HFFc6 (cell line): ENCODE measurements around the gene DAD1. TPM values are rescaled to one million over a fixed set of nuclear protein-coding genes. Genes with fewer than 3 reads are reported as not detected.

Source experiments
- DNase-seq: peaks from one replicate; pipeline ENCODE4 v3.0.0-alpha.2; 2018
- H3K27ac Mint-ChIP-seq: 2 replicates; pipeline ENCODE4 v1.8.0; 2020; ENCODE audit warnings: mild to moderate bottlenecking, mixed read lengths
- H3K27me3 Mint-ChIP-seq: 2 replicates; pipeline ENCODE4 v1.8.0; 2021; ENCODE audit warnings: mild to moderate bottlenecking, moderate library complexity, mixed read lengths; ENCODE audit not compliant: insufficient read depth
- H3K36me3 Mint-ChIP-seq: 2 replicates; pipeline ENCODE4 v1.8.0; 2021; ENCODE audit warnings: low read depth, mixed read lengths
- H3K4me1 Mint-ChIP-seq: 2 replicates; pipeline ENCODE4 v1.8.0; 2020; ENCODE audit warnings: low read depth, mixed read lengths
- H3K4me3 Mint-ChIP-seq: 2 replicates; pipeline ENCODE4 v1.8.0; 2020; ENCODE audit warnings: mild to moderate bottlenecking, moderate library complexity, mixed read lengths
- H3K9me3 Mint-ChIP-seq: 2 replicates; pipeline ENCODE4 v1.8.0; 2020; ENCODE audit warnings: mild to moderate bottlenecking, mixed read lengths
- CTCF ChIP-seq: fragments of 200-600 bp; sonication (generic); IDR thresholded peaks from 2 replicates; pipeline ENCODE4 v1.5.0; 2021; ENCODE audit warnings: antibody characterized with exemption, mild to moderate bottlenecking
- total RNA-seq, 6 experiments: library from RNA; stranded (reverse); fragmentation: NEBNext Ultra II Directional; extraction: Animal tissue kit (Norgen Biotek cat#: 25700); gene quantifications; 2 replicates in 1 of 6; 3 replicates in 5 of 6; pipeline ENCODE4 v1.2.3, GENCODE V29; 2021

Gene DAD1
- total RNA-seq, 6 experiments from 2014 or later, result 292 to 311 (median 302) TPM

- H3K4me3 Mint-ChIP-seq, result no peak overlapping the region
- H3K27ac Mint-ChIP-seq, result peak overlapping the region; percentile 10
- H3K27me3 Mint-ChIP-seq, result no peaks in the 10 kb centered on the region
- H3K4me1 Mint-ChIP-seq, result peaks cover 56% of the 10 kb centered on the region
- peaks cover 29% of the 10 kb centered on the region for H3K36me3 Mint-ChIP-seq
- no peak for DNase-seq
- no peak for TF ChIP-seq CTCF
- no peaks in the 10 kb centered on the region for H3K9me3 Mint-ChIP-seq
Measured at GRCh38 chr14:22583994-22584393, 5.0 kb downstream of the DAD1 start.

GRCh38 chr14:22580625-22581024 lies 8.4 kb downstream of the DAD1 start:
- Mint-ChIP-seq H3K27me3 (no peaks in the 10 kb centered on the region), H3K36me3 (peaks cover 7% of the 10 kb centered on the region), H3K27ac (peak overlapping the region; percentile 38; the same call in 1 of the 2 replicates), H3K9me3 (no peaks in the 10 kb centered on the region), H3K4me1 (peaks cover 46% of the 10 kb centered on the region), H3K4me3 (no peak overlapping the region)
- DNase-seq, result no peak
- no peak for TF ChIP-seq CTCF

GRCh38 chr14:22579881-22580280 lies 9.1 kb downstream of the DAD1 start:
- no peak for TF ChIP-seq CTCF
- Mint-ChIP-seq H3K4me3 (no peak overlapping the region), H3K4me1 (peaks cover 39% of the 10 kb centered on the region), H3K27ac (peak overlapping the region; percentile 64), H3K9me3 (no peaks in the 10 kb centered on the region), H3K27me3 (no peaks in the 10 kb centered on the region), H3K36me3 (peaks cover 2% of the 10 kb centered on the region)
- DNase-seq, result no peak

- peak overlapping the region; percentile 67 for H3K27ac Mint-ChIP-seq
- DNase-seq, result no peak
- H3K27me3 Mint-ChIP-seq, result no peaks in the 10 kb centered on the region
- no peak overlapping the region for H3K4me3 Mint-ChIP-seq
- peaks cover 39% of the 10 kb centered on the region for H3K4me1 Mint-ChIP-seq
- no peaks in the 10 kb centered on the region for H3K9me3 Mint-ChIP-seq
- TF ChIP-seq CTCF, result no peak
- H3K36me3 Mint-ChIP-seq, result peaks cover 8% of the 10 kb centered on the region
Measured at GRCh38 chr14:22579236-22579635, 9.8 kb downstream of the DAD1 start.

GRCh38 chr14:22577334-22577908 lies 11.6 kb downstream of the DAD1 start:
- Mint-ChIP-seq H3K27ac (no peak overlapping the region), H3K27me3 (no peaks in the 10 kb centered on the region), H3K4me3 (no peak overlapping the region), H3K9me3 (no peaks in the 10 kb centered on the region), H3K36me3 (peaks cover 23% of the 10 kb centered on the region), H3K4me1 (peaks cover 39% of the 10 kb centered on the region)
- TF ChIP-seq CTCF, result no peak
- no peak for DNase-seq

- no peak for DNase-seq
- peaks cover 62% of the 10 kb centered on the region for H3K4me1 Mint-ChIP-seq
- H3K4me3 Mint-ChIP-seq, result no peak overlapping the region
- H3K9me3 Mint-ChIP-seq, result no peaks in the 10 kb centered on the region
- peaks cover 35% of the 10 kb centered on the region for H3K36me3 Mint-ChIP-seq
- H3K27ac Mint-ChIP-seq, result 0 out of 2 replicates have a peak overlapping the region, but pooled peaks have one; percentile 33
- no peak for TF ChIP-seq CTCF
- no peaks in the 10 kb centered on the region for H3K27me3 Mint-ChIP-seq
Measured at GRCh38 chr14:22573804-22574203, 15.2 kb downstream of the DAD1 start.
